GM12801 (cell line): Measurements from ENCODE around the gene OR6P1.

Source experiments
- TF ChIP-seq, protein P1 (sequence below): IDR thresholded peaks from one replicate; pipeline ENCODE4 v1.5.1; 2011; ENCODE audit warnings: control low read depth; ENCODE audit not compliant: insufficient read length; ENCODE audit errors: extremely low read depth

Gene OR6P1

DNA sequence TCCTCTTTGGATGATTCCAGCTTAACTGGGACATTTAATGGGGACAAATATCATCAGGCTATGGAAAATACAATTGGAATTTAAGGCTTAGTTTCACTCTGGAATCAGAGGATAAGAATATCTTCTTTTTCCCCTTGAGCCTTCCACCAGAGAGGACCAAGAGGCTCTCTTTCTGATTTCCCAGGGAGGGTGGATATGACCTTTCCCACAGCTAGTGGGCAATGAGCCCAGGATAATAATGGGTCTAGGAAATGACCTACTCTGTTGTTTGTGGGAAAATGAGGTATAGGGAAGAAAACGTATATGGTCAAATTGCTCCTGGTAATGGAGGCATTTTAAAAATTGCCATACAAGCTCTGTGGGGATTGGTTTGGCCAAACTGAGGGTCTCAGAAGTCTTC, 18.1 kb downstream of the OR6P1 start:
- TF ChIP-seq, protein P1, sequence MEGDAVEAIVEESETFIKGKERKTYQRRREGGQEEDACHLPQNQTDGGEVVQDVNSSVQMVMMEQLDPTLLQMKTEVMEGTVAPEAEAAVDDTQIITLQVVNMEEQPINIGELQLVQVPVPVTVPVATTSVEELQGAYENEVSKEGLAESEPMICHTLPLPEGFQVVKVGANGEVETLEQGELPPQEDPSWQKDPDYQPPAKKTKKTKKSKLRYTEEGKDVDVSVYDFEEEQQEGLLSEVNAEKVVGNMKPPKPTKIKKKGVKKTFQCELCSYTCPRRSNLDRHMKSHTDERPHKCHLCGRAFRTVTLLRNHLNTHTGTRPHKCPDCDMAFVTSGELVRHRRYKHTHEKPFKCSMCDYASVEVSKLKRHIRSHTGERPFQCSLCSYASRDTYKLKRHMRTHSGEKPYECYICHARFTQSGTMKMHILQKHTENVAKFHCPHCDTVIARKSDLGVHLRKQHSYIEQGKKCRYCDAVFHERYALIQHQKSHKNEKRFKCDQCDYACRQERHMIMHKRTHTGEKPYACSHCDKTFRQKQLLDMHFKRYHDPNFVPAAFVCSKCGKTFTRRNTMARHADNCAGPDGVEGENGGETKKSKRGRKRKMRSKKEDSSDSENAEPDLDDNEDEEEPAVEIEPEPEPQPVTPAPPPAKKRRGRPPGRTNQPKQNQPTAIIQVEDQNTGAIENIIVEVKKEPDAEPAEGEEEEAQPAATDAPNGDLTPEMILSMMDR = no peak

DNA sequence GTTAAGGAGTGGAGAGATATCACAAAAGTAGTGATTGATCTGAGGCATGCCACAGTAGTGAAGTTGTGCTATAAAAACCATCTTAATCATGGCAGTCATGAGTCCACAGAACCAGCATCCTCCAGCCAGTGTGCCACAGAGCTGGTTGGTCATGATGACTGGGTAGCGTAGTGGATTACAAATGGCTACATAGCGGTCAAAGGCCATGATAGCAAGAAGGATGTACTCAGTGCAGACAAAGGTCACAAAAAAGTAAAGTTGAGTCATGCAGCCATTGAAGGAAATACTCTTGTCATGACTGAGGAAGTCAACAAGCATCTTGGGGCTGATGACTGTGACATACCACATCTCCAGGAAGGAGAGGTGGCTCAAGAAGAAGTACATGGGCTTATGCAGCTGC, 22.8 kb downstream of the OR6P1 start:
- TF ChIP-seq, protein P1 = no peak

DNA sequence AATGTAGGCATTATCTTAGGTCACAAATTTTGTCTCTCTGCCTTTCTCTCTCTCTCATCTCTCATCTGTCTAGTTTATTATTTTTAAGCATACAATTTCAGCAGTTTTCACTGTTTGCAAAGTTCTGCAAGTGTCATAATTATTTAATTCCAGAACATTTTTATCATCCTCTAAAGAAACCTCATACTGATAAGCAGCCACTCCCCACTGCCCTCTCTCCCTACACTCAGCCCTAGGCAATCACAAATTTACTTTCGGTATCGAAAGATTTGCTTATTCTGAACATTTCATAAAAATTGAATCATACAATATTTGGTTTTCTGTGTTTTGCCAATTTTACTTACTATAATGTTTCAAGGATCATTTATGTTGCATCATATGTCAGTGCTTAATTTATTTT, 32.8 kb downstream of the OR6P1 start:
- TF ChIP-seq, protein P1 = no peak

DNA sequence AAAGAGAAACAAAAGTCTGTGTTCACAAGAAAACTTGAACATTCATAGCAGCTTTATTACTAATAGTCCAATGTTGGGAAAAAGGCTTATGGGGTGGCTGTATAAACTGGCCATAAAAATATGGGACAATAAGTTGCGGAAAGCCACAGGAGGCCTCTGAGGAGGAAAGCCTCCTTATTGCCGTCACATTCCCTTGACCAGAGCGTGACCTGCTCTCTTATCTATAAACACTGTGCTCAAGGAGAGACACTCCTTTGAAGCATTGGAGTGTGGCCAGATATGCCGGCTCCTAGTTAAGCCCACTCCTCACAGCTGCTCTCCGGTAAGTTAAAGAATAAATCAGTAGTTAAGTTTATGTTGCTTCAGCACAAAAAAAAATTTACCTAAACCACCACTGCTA, 35.9 kb downstream of the OR6P1 start:
- TF ChIP-seq, protein P1 = no peak

DNA sequence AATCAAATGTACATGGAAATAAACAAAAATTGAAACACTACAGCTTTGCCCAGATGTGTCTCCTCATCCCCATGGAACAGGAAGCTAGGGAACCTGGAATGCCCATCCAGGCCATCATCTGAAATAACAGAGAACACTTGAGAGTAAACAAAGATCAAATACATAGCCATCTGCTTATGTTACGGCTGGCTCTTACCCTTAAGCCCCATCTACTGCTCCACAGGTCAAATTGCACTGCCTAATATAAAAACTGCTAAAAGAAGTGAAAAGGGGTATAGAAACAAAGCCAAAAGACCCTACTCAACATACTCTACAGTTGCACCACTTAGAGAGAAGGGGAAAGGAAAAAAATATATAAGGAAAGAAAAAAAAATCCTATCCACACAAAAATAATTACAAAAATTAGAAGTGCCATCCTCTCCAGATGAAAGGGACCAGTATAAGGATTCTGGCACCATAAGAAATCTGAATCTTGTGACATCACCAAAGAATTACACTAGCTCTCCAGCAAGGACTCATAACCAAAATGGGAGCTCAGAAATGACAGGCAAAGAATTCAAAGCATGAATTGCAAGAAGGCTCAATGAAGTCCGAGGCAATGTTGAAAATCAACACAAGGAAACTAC, 43.1 kb downstream of the OR6P1 start:
- TF ChIP-seq, protein P1 = no peak

DNA sequence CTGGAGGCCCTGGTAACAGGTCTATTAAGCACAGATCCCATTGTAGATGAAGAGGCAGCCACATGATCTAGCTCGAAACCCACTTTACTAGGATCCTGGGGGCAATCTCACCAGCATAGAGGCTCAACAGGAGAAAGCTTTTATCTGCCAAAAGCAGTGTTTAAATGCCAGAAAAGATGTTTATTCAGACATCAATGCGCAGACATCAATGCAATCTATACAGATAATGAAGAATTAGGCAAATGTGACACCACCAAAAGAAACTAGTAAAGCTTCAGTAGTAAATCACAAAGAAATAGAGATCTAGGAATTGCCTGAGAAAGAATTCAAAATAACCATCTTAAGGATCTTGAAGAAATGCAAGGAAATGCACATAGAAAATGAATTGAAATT, 48.7 kb downstream of the OR6P1 start:
- TF ChIP-seq, protein P1 = no peak

DNA sequence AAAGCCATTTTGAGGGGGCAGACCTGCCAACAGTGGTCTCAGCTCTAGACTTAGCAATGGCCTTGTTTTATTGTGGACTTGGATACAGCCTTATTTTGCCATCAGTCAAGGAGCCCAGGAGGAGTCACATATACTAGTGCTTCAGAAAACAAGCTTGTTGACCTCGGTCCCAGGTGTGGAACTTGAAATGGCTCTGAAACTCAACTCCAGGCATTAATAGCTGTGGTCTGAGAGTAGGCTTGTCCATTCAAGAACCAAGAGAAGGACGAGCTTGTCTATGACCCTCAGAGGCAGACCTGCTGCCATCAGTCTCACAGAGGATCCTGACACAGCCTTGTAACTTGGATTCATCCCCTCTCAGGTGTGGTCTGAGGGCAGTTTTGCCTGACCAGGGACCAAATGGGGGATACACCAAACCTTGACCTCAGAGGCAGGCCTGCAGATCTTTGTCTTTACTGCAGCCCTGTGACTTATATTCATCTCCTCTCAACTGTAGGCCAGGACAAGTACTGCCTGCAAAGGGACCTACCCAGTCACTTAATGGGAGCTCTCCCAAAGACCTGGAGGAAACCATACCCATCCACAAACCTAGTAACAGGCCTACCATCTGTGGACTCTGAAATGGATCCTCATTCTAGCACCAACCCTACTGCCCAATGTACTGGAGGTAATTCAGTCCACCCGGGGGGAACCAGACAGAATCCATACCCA, 49.3 kb downstream of the OR6P1 start:
- TF ChIP-seq, protein P1 = no peak
